Central memory CD8-positive, alpha-beta T cell (primary cell): ENCODE measurements around the gene CLPSL2.

Experiments used
- ATAC-seq: fragments of 150-1000 bp; cut with Tn5 transposase; replicated peaks from 2 replicates; pipeline ENCODE4 v1.10.0; 2022; ENCODE audit warnings: mild to moderate bottlenecking, moderate FRiP score, moderate number of reproducible peaks; ENCODE audit not compliant: poor library complexity, severe bottlenecking; ENCODE audit errors: extremely low read depth
- DNase-seq, 2 donors: peaks; one replicate each; pipeline ENCODE4 v3.0.0; 2021; ENCODE audit warnings: low spot score in 2 of 2
- H3K27ac Mint-ChIP-seq: one replicate; pipeline ENCODE4 v1.8.0; 2022; ENCODE audit warnings: low read depth, mild to moderate bottlenecking, moderate library complexity, mixed read lengths
- H3K27me3 Mint-ChIP-seq: one replicate; pipeline ENCODE4 v1.8.0; 2022; ENCODE audit warnings: mixed read lengths
- H3K36me3 Mint-ChIP-seq: one replicate; pipeline ENCODE4 v1.8.0; 2022; ENCODE audit warnings: mild to moderate bottlenecking, moderate library complexity, mixed read lengths; ENCODE audit not compliant: insufficient read depth
- H3K4me1 Mint-ChIP-seq: one replicate; pipeline ENCODE4 v1.8.0; 2022; ENCODE audit warnings: mixed read lengths
- H3K4me3 Mint-ChIP-seq: one replicate; pipeline ENCODE4 v1.8.0; 2022; ENCODE audit warnings: mild to moderate bottlenecking, moderate library complexity, mixed read lengths
- H3K9me3 Mint-ChIP-seq: one replicate; pipeline ENCODE4 v1.8.0; 2022; ENCODE audit warnings: mixed read lengths

The CLPSL2 gene

GRCh38 chr6:35782424-35782823, 6.0 kb downstream of the CLPSL2 start:
- H3K36me3 Mint-ChIP-seq: no peaks in the 10 kb centered on the region
- H3K27ac Mint-ChIP-seq: no peak overlapping the region
- DNase-seq: no peak
- no peak overlapping the region for H3K4me3 Mint-ChIP-seq
- no peaks in the 10 kb centered on the region for H3K9me3 Mint-ChIP-seq
- peaks cover 64% of the 10 kb centered on the region for H3K27me3 Mint-ChIP-seq
- no peaks in the 10 kb centered on the region for H3K4me1 Mint-ChIP-seq
- ATAC-seq: no peak

- no peak for ATAC-seq
- no peaks in the 10 kb centered on the region for H3K4me1 Mint-ChIP-seq
- H3K27me3 Mint-ChIP-seq: peaks cover 69% of the 10 kb centered on the region
- no peaks in the 10 kb centered on the region for H3K9me3 Mint-ChIP-seq
- DNase-seq: no peak
- H3K27ac Mint-ChIP-seq: no peak overlapping the region
- no peaks in the 10 kb centered on the region for H3K36me3 Mint-ChIP-seq
- H3K4me3 Mint-ChIP-seq: no peak overlapping the region
These were observed 7.8 kb downstream of the CLPSL2 start for GRCh38 chr6:35784200-35784599.

GRCh38 chr6:35786272-35786671, 9.9 kb downstream of the CLPSL2 start:
- Mint-ChIP-seq H3K27ac (no peak overlapping the region), H3K27me3 (peaks cover 87% of the 10 kb centered on the region), H3K36me3 (no peaks in the 10 kb centered on the region), H3K4me3 (no peak overlapping the region), H3K4me1 (no peaks in the 10 kb centered on the region), H3K9me3 (no peaks in the 10 kb centered on the region)
- DNase-seq (no peak), ATAC-seq (no peak)

DNA sequence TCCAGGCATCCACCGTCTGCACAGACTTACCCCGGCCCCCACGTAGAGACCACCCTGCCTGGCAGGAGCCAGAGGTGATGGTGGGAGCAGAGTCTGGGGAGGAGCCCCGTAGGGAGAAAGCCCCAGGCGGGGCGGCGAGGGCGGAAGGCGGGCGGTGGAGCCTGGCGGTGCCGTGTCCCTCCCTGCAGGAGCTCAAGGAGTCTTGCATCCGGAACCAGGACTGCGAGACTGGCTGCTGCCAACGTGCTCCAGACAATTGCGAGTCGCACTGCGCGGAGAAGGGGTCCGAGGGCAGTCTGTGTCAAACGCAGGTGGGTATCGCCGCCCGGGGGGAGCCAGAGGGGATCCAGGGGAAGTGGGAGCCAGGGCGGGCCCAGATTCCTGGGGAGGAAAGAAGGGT, 10.4 kb downstream of the CLPSL2 start:
- no peak for ATAC-seq
- Mint-ChIP-seq H3K27me3 (peaks cover 87% of the 10 kb centered on the region), H3K27ac (no peak overlapping the region), H3K4me3 (no peak overlapping the region), H3K9me3 (no peaks in the 10 kb centered on the region), H3K4me1 (no peaks in the 10 kb centered on the region), H3K36me3 (no peaks in the 10 kb centered on the region)
- no peak for DNase-seq

- DNase-seq: no peak
- no peaks in the 10 kb centered on the region for H3K9me3 Mint-ChIP-seq
- H3K4me3 Mint-ChIP-seq: no peak overlapping the region
- H3K4me1 Mint-ChIP-seq: no peaks in the 10 kb centered on the region
- no peaks in the 10 kb centered on the region for H3K36me3 Mint-ChIP-seq
- H3K27ac Mint-ChIP-seq: no peak overlapping the region
- peaks cover 83% of the 10 kb centered on the region for H3K27me3 Mint-ChIP-seq
- ATAC-seq: no peak
These were observed 11.1 kb downstream of the CLPSL2 start for GRCh38 chr6:35787266-35788218.

GRCh38 chr6:35788423-35788982, 12.1 kb downstream of the CLPSL2 start:
- Mint-ChIP-seq H3K4me3 (no peak overlapping the region), H3K4me1 (no peaks in the 10 kb centered on the region), H3K27me3 (peaks cover 74% of the 10 kb centered on the region), H3K27ac (no peak overlapping the region), H3K9me3 (no peaks in the 10 kb centered on the region), H3K36me3 (no peaks in the 10 kb centered on the region)
- DNase-seq (no peak), ATAC-seq (no peak)

DNA sequence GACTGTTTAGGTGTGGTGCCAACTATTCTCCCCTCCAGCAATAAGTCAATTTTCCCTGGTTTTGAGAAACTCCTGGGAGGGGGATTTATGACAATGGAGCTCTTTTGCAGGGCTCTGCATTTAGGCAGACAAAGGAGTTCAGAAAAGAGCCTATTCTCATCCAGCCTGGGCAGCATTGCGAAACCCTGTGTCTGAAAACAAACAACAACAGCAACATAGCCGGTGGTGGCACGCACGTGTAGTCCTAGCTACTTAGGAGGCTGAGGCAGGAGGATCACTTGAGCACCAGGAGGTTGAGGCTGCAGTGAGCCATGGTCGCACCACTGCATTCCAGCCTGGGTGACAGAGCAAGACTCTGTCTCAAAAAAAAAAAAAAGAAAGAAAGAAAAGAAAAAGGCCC, 14.3 kb downstream of the CLPSL2 start:
- DNase-seq (no peak), ATAC-seq (no peak)
- Mint-ChIP-seq H3K36me3 (no peaks in the 10 kb centered on the region), H3K4me1 (no peaks in the 10 kb centered on the region), H3K9me3 (no peaks in the 10 kb centered on the region), H3K27me3 (peaks cover 54% of the 10 kb centered on the region), H3K27ac (no peak overlapping the region), H3K4me3 (no peak overlapping the region)

DNA sequence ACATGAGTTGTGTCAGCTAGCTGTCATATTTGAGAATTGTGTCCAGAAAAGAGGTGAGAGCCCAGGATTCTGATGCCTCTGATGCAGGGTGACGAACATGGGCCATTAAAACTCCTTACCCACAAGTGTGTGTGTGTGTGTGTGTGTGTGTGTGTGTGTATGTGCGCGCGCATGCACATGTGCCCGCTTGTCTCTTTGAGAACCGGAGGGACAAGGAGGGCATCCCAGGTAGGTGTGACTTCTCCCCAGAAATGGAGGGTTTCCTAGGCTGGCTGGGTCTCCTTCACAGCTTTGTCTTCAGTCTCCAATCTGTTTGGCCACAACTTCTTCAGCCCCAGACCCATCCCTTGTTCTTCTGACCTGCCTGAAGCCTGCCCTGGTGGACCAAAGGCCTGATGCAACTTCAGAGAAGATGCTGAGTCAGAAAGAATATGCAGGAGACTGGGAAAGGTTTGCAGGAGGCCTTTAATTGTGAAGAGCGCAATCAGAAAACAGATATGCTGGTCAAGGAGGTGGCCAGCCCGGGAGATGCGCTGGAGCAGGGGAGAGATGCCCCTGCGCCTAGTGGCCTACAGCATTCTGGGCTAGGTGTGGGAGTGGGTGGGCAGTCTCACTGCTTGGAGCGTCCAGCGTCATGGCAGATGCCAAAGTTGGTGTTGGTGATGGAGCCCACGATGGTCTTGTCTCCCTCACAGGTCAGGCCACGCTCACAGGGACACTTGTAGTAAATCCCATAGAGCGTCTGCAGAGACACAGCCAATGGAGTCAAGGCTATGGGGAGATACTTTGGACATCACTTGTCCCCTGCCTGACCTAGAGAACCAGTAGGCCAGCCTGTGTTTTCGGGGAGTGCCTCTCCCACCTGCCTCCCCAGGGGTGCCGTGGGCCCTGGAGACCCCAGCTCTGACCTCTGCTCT, 18.4 kb downstream of the CLPSL2 start:
- no peaks in the 10 kb centered on the region for H3K9me3 Mint-ChIP-seq

DNA sequence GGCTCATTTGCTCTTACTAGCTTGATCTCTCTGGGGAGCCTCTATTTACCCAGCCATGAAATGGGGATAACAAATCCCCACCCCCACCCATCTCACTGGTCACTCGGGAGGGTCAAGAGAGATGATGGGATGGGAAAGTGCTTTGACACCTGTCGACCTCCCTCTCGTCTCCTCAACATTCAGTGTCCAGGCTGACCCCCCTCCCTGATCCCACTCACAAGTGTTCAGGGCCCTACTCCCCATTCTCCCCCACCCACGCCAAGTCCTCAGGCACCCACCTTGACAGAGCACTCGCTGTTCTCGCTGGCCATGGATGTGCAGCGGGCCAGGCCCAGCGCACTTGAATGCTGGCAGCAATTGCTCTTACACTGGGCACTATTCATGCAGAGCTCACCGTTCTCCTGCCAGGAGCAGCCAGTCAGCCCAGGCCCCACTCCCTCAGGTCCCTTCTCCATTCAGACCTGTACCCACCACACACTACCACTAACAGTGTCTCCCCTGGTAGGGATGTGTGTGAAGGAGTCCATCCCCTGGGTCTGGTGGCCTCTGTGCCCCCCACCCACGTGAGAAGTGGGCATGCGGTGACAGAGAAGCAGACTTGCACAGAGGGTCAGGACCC, 19.2 kb downstream of the CLPSL2 start:
- Mint-ChIP-seq H3K27me3 (peaks cover 16% of the 10 kb centered on the region), H3K27ac (no peak overlapping the region), H3K9me3 (no peaks in the 10 kb centered on the region), H3K4me1 (no peaks in the 10 kb centered on the region), H3K4me3 (no peak overlapping the region), H3K36me3 (no peaks in the 10 kb centered on the region)
- ATAC-seq (no peak), DNase-seq (no peak)

More for the DNA sequence above, 18.4 kb downstream of the CLPSL2 start:
- Mint-ChIP-seq H3K27me3 (peaks cover 23% of the 10 kb centered on the region), H3K4me3 (no peak overlapping the region), H3K36me3 (no peaks in the 10 kb centered on the region), H3K27ac (no peak overlapping the region), H3K4me1 (no peaks in the 10 kb centered on the region)
- DNase-seq (no peak), ATAC-seq (no peak)

- no peaks in the 10 kb centered on the region for H3K9me3 Mint-ChIP-seq
- no peaks in the 10 kb centered on the region for H3K36me3 Mint-ChIP-seq
- H3K4me3 Mint-ChIP-seq: no peak overlapping the region
- peaks cover 11% of the 10 kb centered on the region for H3K27me3 Mint-ChIP-seq
- DNase-seq (no peak), ATAC-seq (no peak)
- H3K4me1 Mint-ChIP-seq: no peaks in the 10 kb centered on the region
- no peak overlapping the region for H3K27ac Mint-ChIP-seq
These were observed 19.8 kb downstream of the CLPSL2 start for GRCh38 chr6:35796236-35796635.

- Mint-ChIP-seq H3K36me3 (no peaks in the 10 kb centered on the region), H3K9me3 (no peaks in the 10 kb centered on the region), H3K27me3 (peaks cover 11% of the 10 kb centered on the region), H3K27ac (no peak overlapping the region), H3K4me1 (no peaks in the 10 kb centered on the region), H3K4me3 (no peak overlapping the region)
- DNase-seq: no peak
- no peak for ATAC-seq
These were observed 21.6 kb downstream of the CLPSL2 start for GRCh38 chr6:35797837-35798526.

DNA sequence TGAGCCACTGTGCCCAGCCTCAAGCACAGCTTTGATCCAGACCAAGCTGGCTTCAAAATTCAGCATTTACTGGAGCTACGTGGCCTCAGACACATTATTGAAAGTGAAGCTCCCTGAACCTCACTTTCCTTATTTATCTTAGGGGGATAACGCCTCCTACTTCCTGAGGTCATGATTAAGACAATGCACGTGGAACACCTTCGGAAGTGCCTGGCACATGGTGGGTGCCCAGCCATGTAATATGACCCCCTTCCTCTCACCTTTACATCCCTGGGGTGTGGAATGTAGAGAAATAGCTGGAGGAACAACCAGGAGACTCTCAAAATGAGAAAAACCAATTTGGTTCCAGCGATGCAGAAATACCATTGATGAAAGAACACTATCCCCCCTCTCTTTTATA, 22.3 kb downstream of the CLPSL2 start:
- no peak for ATAC-seq

More for the DNA sequence above, 22.3 kb downstream of the CLPSL2 start:
- no peak for DNase-seq
- Mint-ChIP-seq H3K36me3 (no peaks in the 10 kb centered on the region), H3K4me3 (no peak overlapping the region), H3K27me3 (peaks cover 11% of the 10 kb centered on the region), H3K27ac (no peak overlapping the region), H3K9me3 (no peaks in the 10 kb centered on the region), H3K4me1 (no peaks in the 10 kb centered on the region)
